Activated naive CD8-positive, alpha-beta T cell (primary cell): Measurements from ENCODE around the gene LTK.

Experiments
- H3K27ac Mint-ChIP-seq: one replicate; pipeline ENCODE4 v1.8.0; 2021; ENCODE audit warnings: mixed read lengths
- H3K27me3 Mint-ChIP-seq: one replicate; pipeline ENCODE4 v1.8.0; 2021; ENCODE audit warnings: mixed read lengths
- H3K36me3 Mint-ChIP-seq: one replicate; pipeline ENCODE4 v1.8.0; 2021; ENCODE audit warnings: mixed read lengths
- H3K4me1 Mint-ChIP-seq: one replicate; pipeline ENCODE4 v1.8.0; 2021; ENCODE audit warnings: low read depth, mixed read lengths
- H3K4me3 Mint-ChIP-seq: one replicate; pipeline ENCODE4 v1.8.0; 2021; ENCODE audit warnings: mild to moderate bottlenecking, mixed read lengths
- H3K9me3 Mint-ChIP-seq: one replicate; pipeline ENCODE4 v1.8.0; 2021; ENCODE audit warnings: low read depth, mixed read lengths

LTK gene

DNA sequence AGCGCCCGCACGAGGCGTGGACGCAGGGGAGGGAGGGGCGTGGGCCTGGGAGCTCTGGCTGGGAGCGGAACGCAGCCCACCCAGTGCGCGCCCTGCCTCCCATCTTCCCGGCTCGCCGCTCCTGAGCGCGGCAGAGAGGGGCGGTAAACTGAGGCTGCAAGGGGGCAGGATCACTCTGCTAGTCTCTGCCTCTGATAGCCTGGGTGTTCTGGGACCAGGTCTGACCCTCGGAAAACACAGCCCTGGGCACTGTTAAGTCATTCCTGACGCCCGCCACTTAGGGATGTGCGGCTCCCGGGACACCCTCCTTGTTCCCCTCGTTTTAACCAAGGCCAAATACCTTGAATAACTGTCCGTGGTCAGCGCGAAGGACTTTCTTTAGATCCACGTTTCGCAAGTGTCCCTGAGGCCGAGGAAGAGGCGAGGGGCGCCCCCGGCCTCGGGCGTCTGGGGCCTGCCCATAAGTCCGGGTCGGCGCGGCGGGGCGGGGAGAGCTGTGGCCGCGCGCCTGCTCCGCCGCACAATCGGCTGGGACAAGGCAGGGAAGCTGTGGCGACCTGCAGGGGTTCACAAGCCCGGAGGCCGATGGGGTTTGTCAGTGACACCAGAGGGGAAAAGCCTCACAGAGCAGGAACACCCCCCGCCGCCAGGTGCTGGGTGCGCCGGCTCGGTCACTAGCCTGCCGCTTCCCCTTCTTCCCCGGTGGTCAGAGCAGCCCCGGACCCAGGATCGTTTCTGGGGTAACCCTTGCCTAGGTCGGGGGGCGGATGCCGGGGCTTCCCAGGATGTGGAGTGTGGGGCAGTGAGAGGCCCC lies 18.5 kb downstream of the LTK start:
- no peaks in the 10 kb centered on the region for H3K36me3 Mint-ChIP-seq
- no peak overlapping the region for H3K27ac Mint-ChIP-seq
- peaks cover 22% of the 10 kb centered on the region for H3K4me1 Mint-ChIP-seq
- H3K9me3 Mint-ChIP-seq: no peaks in the 10 kb centered on the region
- peak overlapping the region; percentile 63 for H3K4me3 Mint-ChIP-seq
- peaks cover 22% of the 10 kb centered on the region for H3K27me3 Mint-ChIP-seq

DNA sequence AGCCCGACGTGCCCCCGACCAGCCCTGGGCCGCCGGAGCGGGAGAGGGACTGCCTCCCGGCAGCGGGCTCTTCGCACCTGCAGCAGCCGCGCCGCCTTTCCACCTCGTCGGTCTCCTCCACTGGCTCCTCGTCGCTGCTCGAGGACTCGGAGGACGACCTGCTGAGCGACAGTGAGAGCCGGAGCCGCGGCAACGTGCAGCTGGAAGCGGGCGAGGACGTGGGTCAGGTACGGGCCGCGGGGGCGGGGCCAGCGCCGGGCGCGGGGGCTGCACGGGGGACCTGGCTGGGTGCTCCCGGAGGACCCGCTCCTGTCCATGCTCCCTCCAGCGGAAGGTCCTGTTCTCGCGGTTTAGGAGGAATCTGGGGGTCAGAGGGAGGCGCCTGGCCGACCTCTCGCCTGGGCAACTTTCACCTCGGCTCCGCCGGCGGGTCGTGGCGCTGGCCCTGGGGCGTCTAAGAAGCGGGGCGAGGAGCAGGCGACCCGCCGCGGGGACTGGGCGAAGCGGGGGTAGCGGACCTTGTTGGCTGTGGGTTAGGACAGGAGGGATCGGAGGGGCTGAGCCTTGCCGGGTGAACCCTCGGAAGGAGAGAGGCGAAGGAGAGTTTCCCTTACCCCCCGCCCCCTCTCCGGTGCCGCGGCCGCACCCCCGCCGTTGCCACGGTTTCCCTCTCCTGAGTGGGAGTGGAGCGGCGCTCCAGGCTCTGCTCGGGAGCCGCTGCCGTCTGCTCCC lies 19.3 kb downstream of the LTK start:
- H3K36me3 Mint-ChIP-seq: no peaks in the 10 kb centered on the region
- no peak overlapping the region for H3K27ac Mint-ChIP-seq
- H3K4me1 Mint-ChIP-seq: peaks cover 22% of the 10 kb centered on the region
- peaks cover 22% of the 10 kb centered on the region for H3K27me3 Mint-ChIP-seq
- no peaks in the 10 kb centered on the region for H3K9me3 Mint-ChIP-seq
- H3K4me3 Mint-ChIP-seq: peak overlapping the region; percentile 67

DNA sequence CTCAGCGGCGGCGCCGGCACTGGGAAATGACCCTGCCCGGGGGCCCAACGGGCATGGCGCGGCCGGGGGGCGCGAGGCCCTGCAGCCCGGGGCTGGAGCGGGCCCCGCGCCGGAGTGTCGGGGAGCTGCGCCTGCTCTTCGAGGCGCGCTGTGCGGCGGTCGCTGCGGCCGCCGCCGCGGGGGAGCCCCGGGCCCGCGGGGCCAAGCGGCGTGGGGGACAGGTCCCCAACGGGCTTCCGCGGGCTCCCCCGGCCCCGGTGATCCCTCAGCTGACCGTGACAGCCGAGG lies 19.8 kb downstream of the LTK start:
- Mint-ChIP-seq H3K27me3 (peaks cover 21% of the 10 kb centered on the region), H3K9me3 (no peaks in the 10 kb centered on the region), H3K27ac (no peak overlapping the region), H3K4me3 (no peak overlapping the region), H3K4me1 (peaks cover 22% of the 10 kb centered on the region), H3K36me3 (no peaks in the 10 kb centered on the region)

DNA sequence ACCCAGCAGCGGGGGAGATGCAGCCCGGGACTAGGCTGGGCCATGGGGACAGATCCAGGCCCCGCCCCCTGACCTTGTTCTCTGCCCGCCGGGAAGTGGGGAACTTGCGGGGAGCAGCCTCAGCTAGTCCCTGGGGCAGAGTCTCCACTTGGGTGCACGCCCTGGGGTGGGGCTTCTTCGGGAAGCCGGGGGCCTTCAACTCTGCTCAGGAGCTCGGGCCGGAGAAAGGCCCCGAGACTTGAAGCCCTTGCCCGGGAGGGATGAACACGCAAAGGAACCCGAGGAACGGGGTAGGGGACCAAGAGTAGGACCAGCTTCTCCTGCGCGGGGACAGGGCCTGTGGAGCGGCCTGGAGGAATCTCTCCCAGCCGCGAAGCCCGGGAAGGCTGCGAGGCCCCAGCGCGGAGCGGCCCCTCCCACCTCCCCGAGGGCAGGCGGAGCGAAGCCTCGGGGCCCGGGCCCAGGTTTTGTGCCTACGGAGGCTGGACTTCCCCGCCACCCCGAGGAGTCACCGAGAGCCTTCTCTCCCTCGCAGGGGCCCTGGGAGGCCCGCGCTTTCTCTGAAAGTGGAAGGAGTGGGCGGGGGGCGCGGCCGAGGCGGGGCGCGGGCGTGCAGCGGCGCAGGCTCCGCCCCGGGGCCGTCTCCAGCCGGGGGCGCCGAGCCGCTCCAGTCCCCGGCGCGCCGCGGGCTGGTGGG lies 20.3 kb downstream of the LTK start, which contains the start of gene ITPKA:
ITPKA (plus strand) TSS at position 670 of the 697 bp plus-strand sequence. CDS start 54 bp downstream, outside the sequence.
- no peaks in the 10 kb centered on the region for H3K9me3 Mint-ChIP-seq
- peaks cover 16% of the 10 kb centered on the region for H3K27me3 Mint-ChIP-seq
- H3K36me3 Mint-ChIP-seq: no peaks in the 10 kb centered on the region
- H3K4me1 Mint-ChIP-seq: peaks cover 24% of the 10 kb centered on the region
- peak within 1 kb of the TSS; percentile 75 for H3K4me3 Mint-ChIP-seq
- H3K27ac Mint-ChIP-seq: no peak within 1 kb of the TSS

DNA sequence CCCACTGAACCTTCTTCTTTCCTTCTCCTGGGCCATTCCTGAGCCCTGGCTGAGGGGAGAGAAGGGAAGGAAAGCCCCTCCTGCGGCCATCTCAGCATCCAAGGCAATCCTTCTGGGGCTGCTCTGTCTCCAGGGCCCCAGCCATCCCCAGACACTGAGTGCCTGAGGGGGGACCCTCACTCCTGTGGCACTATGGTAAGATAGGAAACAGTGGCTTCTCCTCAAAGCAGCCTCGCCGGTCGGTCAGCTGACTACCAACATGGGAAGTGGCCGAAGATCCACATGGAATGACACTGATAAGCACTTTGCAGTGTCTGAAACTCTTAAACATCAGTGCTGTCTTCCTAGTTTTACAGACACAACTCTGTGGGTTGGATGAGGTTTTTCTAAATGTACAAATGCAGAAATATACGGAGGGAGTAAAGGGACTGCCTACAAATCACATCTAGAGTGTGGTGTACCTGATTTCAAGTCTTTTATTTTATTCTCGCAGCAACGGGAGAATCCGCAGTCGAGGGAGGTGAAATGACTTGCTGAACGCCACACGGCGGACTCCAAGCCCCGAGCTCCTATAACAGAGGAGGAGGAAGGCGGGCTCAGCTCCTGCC lies 20.9 kb downstream of the LTK start:
- no peak overlapping the region for H3K27ac Mint-ChIP-seq
- peak overlapping the region; percentile 75 for H3K4me3 Mint-ChIP-seq
- H3K4me1 Mint-ChIP-seq: peaks cover 28% of the 10 kb centered on the region
- H3K36me3 Mint-ChIP-seq: peaks cover 2% of the 10 kb centered on the region
- H3K27me3 Mint-ChIP-seq: peaks cover 15% of the 10 kb centered on the region
- no peaks in the 10 kb centered on the region for H3K9me3 Mint-ChIP-seq

DNA sequence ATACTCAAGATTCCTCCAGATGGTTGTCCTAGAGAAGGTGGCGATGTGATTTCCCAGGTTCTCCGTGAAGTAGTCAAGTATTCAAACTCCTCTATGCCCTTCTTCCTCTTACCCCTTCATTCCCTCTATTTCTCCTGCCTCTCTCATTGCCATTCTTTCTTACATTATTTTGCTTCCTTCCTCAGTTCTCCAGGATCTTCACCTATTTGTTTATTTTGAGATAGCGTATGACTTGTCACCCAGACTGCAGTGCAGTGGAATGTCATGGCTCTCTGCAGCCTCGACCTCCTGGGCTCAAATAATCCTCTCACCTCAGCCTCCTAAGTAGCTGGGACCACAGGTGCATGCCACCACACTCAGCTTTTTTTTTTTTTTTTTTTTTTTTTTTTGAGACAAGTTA lies 21.7 kb downstream of the LTK start:
- Mint-ChIP-seq H3K27me3 (peaks cover 9% of the 10 kb centered on the region), H3K36me3 (peaks cover 2% of the 10 kb centered on the region), H3K4me1 (peaks cover 29% of the 10 kb centered on the region), H3K27ac (no peak overlapping the region), H3K9me3 (no peaks in the 10 kb centered on the region), H3K4me3 (peak overlapping the region; percentile 53)

DNA sequence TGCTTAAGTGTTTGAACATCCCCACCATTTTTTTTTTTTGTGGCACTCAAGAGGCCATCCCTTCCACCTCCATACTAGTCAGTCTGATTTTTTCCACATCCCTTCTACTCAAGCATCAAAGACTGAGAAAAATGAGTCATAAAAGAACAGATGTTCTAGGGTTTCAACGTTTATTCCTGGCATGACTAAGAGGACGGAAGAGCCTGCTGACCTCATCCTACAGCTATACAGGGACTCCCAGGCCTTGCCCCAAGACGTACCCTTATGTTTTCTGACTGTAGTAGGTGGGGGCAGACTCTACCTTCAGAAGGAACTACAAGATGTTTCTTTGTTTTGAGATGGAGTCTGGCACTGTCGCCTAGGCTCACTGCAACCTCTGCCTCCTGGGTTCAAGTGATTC lies 23.3 kb downstream of the LTK start:
- Mint-ChIP-seq H3K27ac (no peak overlapping the region), H3K27me3 (peaks cover 4% of the 10 kb centered on the region), H3K4me1 (peaks cover 29% of the 10 kb centered on the region), H3K36me3 (peaks cover 2% of the 10 kb centered on the region), H3K9me3 (no peaks in the 10 kb centered on the region), H3K4me3 (peak overlapping the region; percentile 18)

DNA sequence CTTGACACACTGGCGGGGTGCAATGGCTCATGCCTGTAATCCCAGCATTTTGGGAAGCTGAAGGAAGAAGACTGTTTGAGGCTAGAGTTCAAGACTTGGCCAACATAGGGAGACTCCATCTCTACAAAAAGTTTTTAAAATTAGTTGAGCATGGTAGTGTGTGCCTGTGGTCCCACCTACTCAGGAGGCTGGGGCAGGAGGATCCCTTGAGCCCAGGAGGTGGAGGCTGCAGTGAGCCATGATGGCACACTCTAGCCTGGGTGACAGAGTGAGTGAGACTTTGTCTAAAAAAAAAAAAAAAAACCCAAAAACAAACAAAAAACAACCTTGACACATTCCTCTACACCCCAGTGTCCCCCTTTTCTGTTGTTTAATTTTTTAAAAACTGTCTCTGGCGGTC lies 24.0 kb downstream of the LTK start:
- no peaks in the 10 kb centered on the region for H3K9me3 Mint-ChIP-seq
- H3K27ac Mint-ChIP-seq: no peak overlapping the region
- peaks cover 27% of the 10 kb centered on the region for H3K4me1 Mint-ChIP-seq
- peaks cover 2% of the 10 kb centered on the region for H3K36me3 Mint-ChIP-seq
- H3K27me3 Mint-ChIP-seq: peaks cover 4% of the 10 kb centered on the region
- no peak overlapping the region for H3K4me3 Mint-ChIP-seq

DNA sequence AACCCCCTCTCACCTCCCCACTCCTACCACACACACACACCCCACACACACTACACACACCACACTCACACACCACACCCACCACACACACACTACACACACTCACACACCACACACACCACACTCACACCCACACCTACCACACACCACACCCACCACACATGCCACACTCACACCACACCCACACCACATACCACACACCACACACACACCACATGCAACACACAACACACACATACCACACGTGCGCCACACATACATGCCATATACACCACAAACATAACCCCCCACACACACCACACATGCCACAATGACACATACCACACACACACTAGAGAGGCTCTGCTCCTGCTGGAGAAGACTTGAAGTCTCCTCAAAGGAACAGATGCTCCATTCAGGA lies 25.8 kb downstream of the LTK start:
- Mint-ChIP-seq H3K9me3 (no peaks in the 10 kb centered on the region), H3K27me3 (peaks cover 4% of the 10 kb centered on the region), H3K36me3 (peaks cover 2% of the 10 kb centered on the region), H3K27ac (peak overlapping the region; percentile 76), H3K4me3 (no peak overlapping the region), H3K4me1 (peaks cover 40% of the 10 kb centered on the region)

DNA sequence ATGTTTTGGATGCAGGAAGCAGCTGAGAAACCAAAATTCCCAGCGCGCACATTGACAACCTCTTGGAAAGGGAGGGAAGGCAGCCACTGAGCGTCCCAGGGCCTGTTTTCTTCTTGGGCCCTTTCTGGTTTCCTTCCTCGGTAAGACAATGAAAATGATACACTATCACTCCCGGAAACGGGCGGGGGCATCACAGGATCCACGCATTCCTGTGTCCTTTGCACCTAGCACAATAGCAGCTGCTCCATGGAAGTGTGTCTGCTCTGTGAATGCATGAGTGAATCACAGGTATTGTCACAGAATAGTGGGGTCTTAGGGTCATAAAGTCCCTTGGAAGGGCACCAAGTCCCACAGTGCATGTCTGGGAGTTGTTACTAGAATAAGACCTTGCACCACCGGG lies 26.2 kb downstream of the LTK start:
- H3K27ac Mint-ChIP-seq: no peak overlapping the region
- H3K4me3 Mint-ChIP-seq: no peak overlapping the region
- peaks cover 4% of the 10 kb centered on the region for H3K27me3 Mint-ChIP-seq
- no peaks in the 10 kb centered on the region for H3K9me3 Mint-ChIP-seq
- H3K36me3 Mint-ChIP-seq: peaks cover 2% of the 10 kb centered on the region
- H3K4me1 Mint-ChIP-seq: peaks cover 38% of the 10 kb centered on the region

DNA sequence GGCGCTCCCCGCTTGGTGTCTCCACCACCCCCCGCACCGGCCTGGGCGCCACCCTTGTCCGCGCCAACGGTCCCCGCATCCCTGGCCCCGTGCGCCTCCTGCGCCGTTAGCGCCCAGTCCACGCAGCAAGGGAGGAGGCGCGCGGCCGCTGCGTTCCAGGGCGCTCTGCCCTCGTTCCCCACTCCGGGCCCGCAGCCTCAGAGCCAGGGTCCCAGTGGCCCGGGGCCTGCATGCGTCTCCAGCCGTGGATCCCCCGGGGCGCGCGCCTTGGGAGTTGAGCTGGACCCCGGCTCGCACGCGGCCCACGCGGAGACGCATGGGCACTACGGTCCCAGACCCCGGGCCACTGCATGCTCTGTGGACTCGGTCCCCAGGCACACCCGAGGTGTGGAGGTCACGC lies 27.3 kb downstream of the LTK start:
- no peak overlapping the region for H3K27ac Mint-ChIP-seq
- H3K4me1 Mint-ChIP-seq: peaks cover 32% of the 10 kb centered on the region
- no peak overlapping the region for H3K4me3 Mint-ChIP-seq
- H3K27me3 Mint-ChIP-seq: no peaks in the 10 kb centered on the region
- peaks cover 5% of the 10 kb centered on the region for H3K36me3 Mint-ChIP-seq
- no peaks in the 10 kb centered on the region for H3K9me3 Mint-ChIP-seq

DNA sequence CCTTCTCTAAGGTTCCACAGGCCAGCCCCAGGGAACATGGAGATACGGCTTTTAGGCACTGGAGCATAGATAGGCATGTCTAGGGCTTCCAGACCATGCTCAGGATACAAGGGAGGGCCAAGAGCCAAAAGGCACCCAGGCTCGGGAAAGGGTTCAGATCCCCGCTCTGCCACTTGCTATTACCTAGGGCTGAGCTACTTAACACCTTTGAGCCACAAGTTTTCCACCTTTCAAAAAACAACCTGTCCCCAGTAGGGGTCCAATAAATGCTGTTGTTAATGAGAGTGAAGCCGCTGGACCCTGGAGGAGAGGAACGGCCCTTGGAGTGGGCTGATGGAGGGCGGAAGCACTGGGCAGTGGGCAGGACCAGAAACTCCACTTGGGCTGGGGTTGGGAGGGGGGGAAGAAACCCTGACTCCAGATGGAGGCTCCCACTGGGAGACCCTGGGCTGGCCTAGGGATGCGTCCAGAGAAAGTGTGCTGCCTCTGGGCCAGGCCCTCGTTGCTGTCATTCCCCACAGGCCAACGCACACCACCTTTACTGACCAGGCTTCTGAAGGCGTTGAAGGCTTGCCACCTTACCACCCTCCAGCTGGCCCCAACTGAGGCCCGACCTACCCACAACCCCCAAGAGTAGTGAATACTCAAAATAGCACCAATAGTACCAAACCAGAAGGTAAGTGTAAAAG lies 28.5 kb downstream of the LTK start:
- H3K36me3 Mint-ChIP-seq: peaks cover 7% of the 10 kb centered on the region
- no peaks in the 10 kb centered on the region for H3K9me3 Mint-ChIP-seq
- H3K27ac Mint-ChIP-seq: no peak overlapping the region
- no peak overlapping the region for H3K4me3 Mint-ChIP-seq
- peaks cover 24% of the 10 kb centered on the region for H3K4me1 Mint-ChIP-seq
- H3K27me3 Mint-ChIP-seq: no peaks in the 10 kb centered on the region

DNA sequence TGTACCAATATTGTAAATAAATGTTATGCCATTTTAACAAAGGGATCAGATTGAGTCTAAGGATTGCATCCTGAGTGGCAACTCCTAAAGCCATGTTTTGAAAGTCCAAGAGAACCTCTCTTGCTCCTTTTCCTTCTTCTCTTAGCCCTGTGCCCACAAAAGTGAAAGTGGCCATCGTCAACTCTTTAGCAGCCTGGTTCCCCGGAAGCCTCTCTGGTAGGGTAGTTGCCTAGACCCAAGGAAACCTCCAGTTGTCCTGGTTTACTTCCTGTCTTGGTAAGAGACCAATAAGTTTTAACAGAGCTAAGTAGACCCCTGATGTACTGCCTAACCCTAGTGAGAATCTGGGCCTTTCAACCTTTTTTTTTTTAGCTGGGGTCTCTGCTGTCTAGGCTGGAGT lies 30.1 kb downstream of the LTK start:
- peaks cover 10% of the 10 kb centered on the region for H3K36me3 Mint-ChIP-seq
- no peak overlapping the region for H3K27ac Mint-ChIP-seq
- H3K4me3 Mint-ChIP-seq: peak overlapping the region; percentile 52
- no peaks in the 10 kb centered on the region for H3K27me3 Mint-ChIP-seq
- peaks cover 23% of the 10 kb centered on the region for H3K4me1 Mint-ChIP-seq
- no peaks in the 10 kb centered on the region for H3K9me3 Mint-ChIP-seq

DNA sequence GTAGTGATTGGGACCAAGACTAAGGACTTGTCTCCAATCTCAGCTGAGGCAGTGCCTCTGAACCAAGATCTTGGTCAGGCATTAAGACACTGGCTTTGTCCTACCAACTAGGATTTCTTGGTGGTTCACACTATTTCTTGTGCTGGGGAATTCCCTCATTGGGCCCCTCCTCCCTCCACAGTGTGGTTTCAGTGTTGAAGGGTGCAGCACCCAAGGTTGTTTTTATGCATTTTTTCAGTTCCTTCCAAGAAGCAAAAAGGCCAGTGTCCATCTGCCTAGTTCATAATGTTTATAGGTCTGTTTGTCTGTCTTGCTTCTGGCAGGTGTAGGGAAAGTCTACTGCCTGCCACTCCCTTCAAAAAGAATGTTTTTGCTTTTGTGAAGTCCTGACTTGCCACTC lies 30.5 kb downstream of the LTK start:
- peaks cover 10% of the 10 kb centered on the region for H3K36me3 Mint-ChIP-seq
- H3K4me1 Mint-ChIP-seq: peaks cover 23% of the 10 kb centered on the region
- H3K4me3 Mint-ChIP-seq: peak overlapping the region; percentile 52

More for the DNA sequence above, 30.5 kb downstream of the LTK start:
- Mint-ChIP-seq H3K27me3 (no peaks in the 10 kb centered on the region), H3K9me3 (no peaks in the 10 kb centered on the region), H3K27ac (no peak overlapping the region)
